SK-MEL-5 (cell line): ENCODE data around the gene MGLL. TPM values are rescaled to one million over a fixed set of nuclear protein-coding genes. Genes with fewer than 3 reads are reported as not detected.

Source experiments
- DNase-seq: peaks from one replicate; pipeline ENCODE4 v3.0.0-alpha.2; 2016; ENCODE audit warnings: low read depth, low spot score
- in situ Hi-C: cut with HindIII; loops from 2 replicates; pipeline ENCODE4 v1.10.0; 2016; ENCODE audit warnings: low sequenced_read_pairs, high pct_unique_total_duplicates, low pct_unique_long_range_greater_than_20kb
- total RNA-seq: library from RNA; depleted of rRNA; stranded (reverse); fragments of >200 nt; shearing (Covaris generic); gene quantifications from 2 replicates; pipeline ENCODE4 v1.2.3, GENCODE V29; 2014

The MGLL gene
- total RNA-seq, 1 experiment from 2014 or later, result 3.2 TPM

DNA sequence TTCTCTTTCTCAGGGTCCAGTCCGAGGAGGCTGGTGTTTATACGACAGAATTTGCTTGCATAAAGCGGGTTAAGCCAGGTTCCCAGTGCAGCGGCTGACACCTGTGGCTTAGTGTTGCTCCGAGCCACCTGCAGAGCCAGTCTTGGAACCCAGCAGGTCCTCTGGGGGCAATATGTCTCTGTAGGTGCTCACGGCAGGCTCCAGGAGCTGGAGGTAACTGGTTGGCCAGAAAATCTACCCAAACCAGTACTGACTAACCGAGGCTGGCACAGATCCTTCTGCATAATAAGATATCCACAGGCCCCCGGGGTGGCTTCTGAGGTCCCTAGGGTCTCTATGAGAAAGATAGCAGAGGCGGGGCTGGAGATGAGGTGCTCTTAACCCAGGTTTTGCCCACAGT is 3.2 kb downstream of the MGLL start:
- no peak for DNase-seq
- in situ Hi-C loops, result no loop called here

GRCh38 chr3:127817406-127817841 is 4.9 kb downstream of the MGLL start:
- in situ Hi-C loops, result no loop called here
- no peak for DNase-seq

GRCh38 chr3:127816783-127817405 is 5.4 kb downstream of the MGLL start:
- DNase-seq, result no peak
- in situ Hi-C loops, result no loop called here

DNA sequence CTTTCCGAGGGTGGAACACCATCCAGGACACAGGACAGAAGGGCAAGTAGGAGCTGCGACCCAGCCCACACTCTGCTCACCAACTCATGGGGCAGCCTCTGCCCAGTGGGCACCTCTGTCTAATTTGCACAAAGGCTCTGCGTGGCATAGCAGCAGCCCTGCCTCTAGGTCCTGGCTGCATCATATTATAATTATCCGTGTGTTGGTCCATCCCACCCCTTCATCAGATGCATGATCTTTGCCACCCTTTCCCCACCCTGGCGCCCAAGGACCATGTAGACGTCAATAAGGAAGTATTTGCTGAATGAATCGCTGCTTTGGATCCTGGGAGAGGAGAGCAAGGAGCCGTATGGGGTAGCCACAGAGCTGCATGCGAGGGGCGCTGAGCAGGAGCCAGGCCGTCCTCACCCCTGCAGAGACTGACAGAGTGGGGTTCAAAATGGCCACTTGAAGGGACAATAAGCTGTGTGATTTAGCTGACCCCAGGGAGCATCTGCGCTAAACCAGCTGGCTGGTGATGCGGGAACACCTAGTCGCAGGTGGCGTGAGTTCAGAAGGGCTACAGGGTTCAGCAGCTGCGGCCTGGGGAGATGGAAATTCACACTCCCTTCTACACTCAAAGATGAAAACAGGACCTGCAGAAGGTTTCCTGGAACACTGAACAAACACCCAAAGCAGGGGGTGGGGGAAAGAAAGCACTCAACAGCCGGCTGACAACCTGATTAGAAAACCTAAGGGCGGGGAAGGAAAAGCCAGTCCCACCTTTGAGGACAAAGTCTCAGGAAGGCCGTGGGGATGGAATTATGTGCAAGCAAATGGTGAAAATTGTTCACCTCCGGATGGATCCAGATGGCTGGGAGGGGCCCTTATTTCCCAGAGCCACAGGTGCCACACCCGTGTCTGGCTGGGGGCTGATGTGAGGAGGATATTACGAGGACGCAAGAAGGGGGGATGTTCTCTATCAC is 6.4 kb downstream of the MGLL start:
- DNase-seq, result no peak
- in situ Hi-C loops, result no loop called here

DNA sequence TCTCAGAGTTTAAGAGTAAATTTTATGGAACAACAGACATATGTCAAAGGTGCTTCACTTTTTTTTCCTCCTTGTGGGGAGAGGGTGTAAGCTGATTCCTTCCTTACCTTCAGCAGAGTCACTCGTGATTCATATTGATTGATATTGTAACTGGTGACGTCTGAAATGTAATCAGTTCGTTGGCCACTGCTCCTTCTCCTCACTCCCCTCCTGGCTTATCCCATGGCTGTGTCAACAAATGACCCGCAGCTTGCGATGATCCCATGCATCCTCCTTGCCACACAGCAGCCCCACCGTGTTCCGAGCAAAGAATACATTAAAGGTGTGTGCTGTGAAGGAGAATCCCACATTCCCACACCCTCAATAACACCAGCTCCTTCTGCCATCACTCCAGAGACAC is 7.3 kb downstream of the MGLL start:
- DNase-seq, result no peak
- in situ Hi-C loops, result no loop called here

DNA sequence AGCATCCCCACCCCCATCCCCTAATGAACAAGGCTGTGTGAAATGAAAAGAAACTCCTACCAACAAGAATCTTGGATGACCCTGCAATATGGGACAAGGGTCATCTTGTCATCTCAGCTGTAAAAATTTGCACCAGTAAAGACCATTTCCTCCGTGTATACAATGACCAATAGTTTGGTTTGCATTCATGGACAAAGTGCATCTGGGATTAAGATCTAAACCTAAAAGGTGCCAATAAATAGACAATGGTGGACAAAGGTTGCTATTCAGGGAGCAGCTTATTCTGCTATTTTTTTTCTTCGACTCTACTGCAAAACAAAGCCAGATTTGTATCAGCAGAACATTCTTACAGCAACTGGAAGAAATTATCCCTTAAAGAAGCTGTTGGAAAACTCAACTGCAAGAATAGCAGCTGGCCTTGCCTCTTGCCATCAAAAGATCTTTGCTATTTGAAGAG is 8.0 kb downstream of the MGLL start:
- in situ Hi-C loops, result no loop called here
- DNase-seq, result peak; percentile 87

DNA sequence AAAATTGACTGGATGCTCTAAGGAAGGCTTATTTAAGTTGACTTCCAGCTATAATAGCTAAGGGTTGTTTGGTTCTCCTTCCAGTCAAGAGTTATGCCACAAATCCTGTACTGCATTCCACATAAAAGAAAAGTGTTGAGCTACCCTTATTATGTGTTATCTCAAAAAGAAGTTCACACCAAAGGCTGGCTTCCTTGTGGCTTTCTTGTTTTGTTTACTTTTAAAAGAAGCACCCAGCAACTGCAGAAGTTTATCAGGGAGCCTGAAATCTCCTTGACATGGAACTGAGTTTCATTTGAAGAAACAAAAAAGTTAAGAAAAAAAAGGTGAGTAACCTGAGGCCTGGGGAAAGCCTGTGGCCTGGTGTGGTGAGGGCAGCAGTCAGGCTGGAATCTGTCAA is 10.2 kb downstream of the MGLL start:
- DNase-seq, result no peak
- in situ Hi-C loops, result no loop called here

GRCh38 chr3:127811717-127812116 is 10.6 kb downstream of the MGLL start:
- in situ Hi-C loops, result no loop called here
- no peak for DNase-seq

- no peak for DNase-seq
- in situ Hi-C loops, result no loop called here
These were observed 12.7 kb downstream of the MGLL start for GRCh38 chr3:127809611-127810010.

DNA sequence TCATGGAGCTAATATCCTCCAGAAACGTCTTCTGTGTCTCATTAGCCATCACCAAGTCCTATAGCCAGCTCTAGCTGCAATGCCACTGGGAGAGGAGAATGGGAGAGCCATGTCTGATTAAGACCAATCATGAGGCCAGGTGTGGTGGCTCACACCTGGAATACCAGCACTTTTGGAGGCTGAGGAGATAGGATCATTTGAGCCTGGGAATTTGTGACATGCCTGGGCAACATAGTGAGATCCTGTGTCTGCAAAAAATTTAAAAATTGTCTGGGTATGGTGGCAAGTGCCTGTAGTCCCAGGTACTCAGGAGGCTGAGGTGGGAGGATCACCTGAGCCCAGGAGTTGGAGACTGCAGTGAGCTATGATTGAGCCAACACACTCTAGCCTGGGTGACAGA is 13.1 kb downstream of the MGLL start:
- DNase-seq, result no peak
- in situ Hi-C loops, result no loop called here

GRCh38 chr3:127808197-127808596 is 14.1 kb downstream of the MGLL start:
- in situ Hi-C loops, result no loop called here
- no peak for DNase-seq

DNA sequence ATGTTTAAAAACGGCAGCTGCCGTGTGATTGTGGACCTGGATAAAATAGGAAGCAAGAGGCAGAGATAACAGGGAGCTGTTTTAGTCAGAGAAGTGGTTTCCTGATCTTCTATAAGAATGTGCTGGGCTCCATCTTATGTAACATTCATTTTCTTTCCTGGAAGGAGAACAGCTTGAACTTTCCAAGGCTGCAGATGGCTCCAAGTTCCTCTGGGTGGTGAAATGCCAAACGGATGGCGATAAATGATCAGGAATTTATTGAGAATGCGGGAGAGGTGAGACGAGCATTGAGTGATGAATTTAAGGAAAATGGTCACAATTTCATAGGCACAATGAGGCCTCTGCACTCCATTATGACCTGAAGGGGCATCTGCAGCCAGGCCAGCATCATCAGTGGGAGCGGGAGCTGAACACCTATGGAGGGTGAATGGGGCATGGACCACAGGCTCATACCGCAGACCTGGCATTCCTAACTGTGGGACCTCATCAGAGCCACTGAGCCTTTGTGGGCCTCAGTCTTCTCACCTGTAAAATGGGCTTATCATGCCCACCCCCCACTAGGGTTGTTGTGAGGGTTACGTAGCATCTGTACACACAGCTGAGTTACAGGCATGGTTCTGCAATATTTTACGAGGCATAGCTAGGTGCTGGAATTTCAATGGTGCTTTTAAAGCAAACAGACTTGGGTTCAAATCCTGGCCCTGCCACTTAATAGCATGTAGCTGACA is 17.1 kb downstream of the MGLL start:
- in situ Hi-C loops, result no loop called here
- no peak for DNase-seq

- DNase-seq, result no peak
- in situ Hi-C loops, result no loop called here
These were observed 18.2 kb downstream of the MGLL start for GRCh38 chr3:127804141-127804540.

- in situ Hi-C loops, result no loop called here
- DNase-seq, result no peak
These were observed 18.7 kb downstream of the MGLL start for GRCh38 chr3:127803619-127804018.

GRCh38 chr3:127802606-127803005 is 19.7 kb downstream of the MGLL start:
- no peak for DNase-seq
- in situ Hi-C loops, result no loop called here

GRCh38 chr3:127801731-127802313 is 20.5 kb downstream of the MGLL start:
- in situ Hi-C loops, result no loop called here
- no peak for DNase-seq

GRCh38 chr3:127800508-127800907 is 21.8 kb downstream of the MGLL start:
- in situ Hi-C loops, result no loop called here
- DNase-seq, result no peak
